ENCODE data around the gene API5. TPM values are rescaled to one million over a fixed set of nuclear protein-coding genes. Genes with fewer than 3 reads are reported as not detected.

The API5 gene
- polyA plus RNA-seq, 1 of the 3 experiments (the other 2 are of a cell fraction), result 80.9 TPM

DNA sequence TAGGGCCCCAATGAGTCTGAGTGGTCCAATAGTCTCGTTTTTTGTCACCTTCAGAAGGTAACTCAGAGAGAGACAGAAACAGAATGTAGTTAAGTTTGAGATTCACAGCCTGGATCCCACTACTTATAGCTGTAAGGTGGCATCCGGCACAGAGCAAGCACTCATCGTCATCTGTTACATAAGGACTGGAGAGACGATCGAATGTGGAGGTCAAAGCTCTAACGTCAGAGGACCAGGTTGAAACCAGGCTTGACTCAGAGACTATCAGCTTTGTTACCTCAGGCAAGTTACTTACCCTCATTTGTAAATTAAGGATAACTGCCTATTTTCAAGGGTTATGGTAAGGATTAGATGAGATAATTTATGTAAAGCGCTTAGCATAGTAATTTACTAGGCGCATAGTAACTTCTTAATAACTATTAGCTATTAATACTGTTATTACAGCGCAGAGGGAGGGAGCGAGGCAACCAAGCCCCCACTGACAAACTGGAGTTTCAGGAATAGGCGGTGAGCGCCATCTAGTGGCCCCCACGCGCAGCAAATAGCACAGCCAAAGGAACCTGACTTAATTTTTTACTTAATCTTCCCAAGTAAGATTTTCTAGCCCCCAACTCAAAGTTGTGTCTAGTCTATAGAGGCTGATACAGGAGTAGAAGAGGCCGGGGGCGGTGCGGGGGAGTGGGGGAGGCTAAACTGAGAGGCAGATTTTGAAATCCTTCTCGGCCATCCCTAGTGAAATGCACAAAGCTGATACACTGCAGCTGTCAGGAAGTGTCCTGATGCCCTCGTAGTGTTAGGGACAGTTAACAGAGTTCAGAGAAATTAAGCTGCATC lies 29.0 kb upstream of the API5 start:
- Histone ChIP-seq H2AFZ (ENCODE audit: low read depth) (no peak overlapping the region), H3K27ac (ENCODE audit: low read depth in 2 of 2, low read length in 1 of 2) (no peak overlapping the region), H3K4me3 (ENCODE audit: low read depth in 2 of 2, low read length in 1 of 2) (peak overlapping the region in 1 of 2 experiments; percentile 38; a peak in 1 of 4 replicates), H3K4me2 (no peak overlapping the region), H3K9me3 (no peaks in the 10 kb centered on the region), H3K9ac (no peak overlapping the region), H3K36me3 (replicated peaks in 1 of 2; ENCODE audit: control insufficient read depth in 1 of 2, insufficient read depth in 2 of 2, low read length in 1 of 2) (no peaks in the 10 kb centered on the region), H3K9me2 (no peaks in the 10 kb centered on the region), H3K4me1 (ENCODE audit: control insufficient read depth in 1 of 2, insufficient read depth in 2 of 2, low read depth in 1 of 2, low read length in 1 of 2) (peaks cover 4 to 16% of the 10 kb centered on the region in 2 experiments; a peak in 2 of 4 replicates), H3K27me3 (ENCODE audit: insufficient read depth) (no peaks in the 10 kb centered on the region), H3F3A (replicated peaks; ENCODE audit: insufficient read depth) (no peaks in the 10 kb centered on the region), H3K79me2 (ENCODE audit: insufficient read depth) (no peaks in the 10 kb centered on the region), H4K20me1 (ENCODE audit: insufficient read depth) (no peaks in the 10 kb centered on the region)
- TF ChIP-seq FOSL2 (IDR thresholded peaks at IDR 0.05; ENCODE audit: borderline replicate concordance, low read depth), result no peak
- no peak for TF ChIP-seq NFIC (IDR thresholded peaks at IDR 0.05; ENCODE audit: borderline replicate concordance)
- TF ChIP-seq, protein P1, sequence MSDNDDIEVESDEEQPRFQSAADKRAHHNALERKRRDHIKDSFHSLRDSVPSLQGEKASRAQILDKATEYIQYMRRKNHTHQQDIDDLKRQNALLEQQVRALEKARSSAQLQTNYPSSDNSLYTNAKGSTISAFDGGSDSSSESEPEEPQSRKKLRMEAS (IDR thresholded peaks at IDR 0.05; ENCODE audit: low read depth), result no peak
- no peak for TF ChIP-seq JUND (IDR thresholded peaks at IDR 0.05)
- no peak for TF ChIP-seq MXI1 (IDR thresholded peaks at IDR 0.05; ENCODE audit: low read depth, low read length)
- no peak for TF ChIP-seq TEAD4 (IDR thresholded peaks at IDR 0.05; ENCODE audit: borderline replicate concordance, insufficient read depth)
- TF ChIP-seq, protein P2, sequence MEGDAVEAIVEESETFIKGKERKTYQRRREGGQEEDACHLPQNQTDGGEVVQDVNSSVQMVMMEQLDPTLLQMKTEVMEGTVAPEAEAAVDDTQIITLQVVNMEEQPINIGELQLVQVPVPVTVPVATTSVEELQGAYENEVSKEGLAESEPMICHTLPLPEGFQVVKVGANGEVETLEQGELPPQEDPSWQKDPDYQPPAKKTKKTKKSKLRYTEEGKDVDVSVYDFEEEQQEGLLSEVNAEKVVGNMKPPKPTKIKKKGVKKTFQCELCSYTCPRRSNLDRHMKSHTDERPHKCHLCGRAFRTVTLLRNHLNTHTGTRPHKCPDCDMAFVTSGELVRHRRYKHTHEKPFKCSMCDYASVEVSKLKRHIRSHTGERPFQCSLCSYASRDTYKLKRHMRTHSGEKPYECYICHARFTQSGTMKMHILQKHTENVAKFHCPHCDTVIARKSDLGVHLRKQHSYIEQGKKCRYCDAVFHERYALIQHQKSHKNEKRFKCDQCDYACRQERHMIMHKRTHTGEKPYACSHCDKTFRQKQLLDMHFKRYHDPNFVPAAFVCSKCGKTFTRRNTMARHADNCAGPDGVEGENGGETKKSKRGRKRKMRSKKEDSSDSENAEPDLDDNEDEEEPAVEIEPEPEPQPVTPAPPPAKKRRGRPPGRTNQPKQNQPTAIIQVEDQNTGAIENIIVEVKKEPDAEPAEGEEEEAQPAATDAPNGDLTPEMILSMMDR (IDR thresholded peaks at IDR 0.05), result peak; percentile 98
- TF ChIP-seq RFX5 (IDR thresholded peaks at IDR 0.05; ENCODE audit: low read length), result no peak
- no peak for TF ChIP-seq EZH2phosphoT487 (IDR thresholded peaks at IDR 0.05; ENCODE audit: borderline replicate concordance, low read depth)
- TF ChIP-seq SIN3A (IDR thresholded peaks at IDR 0.05; ENCODE audit: borderline replicate concordance, low read depth, low read length), result no peak
- peak; percentile 84 for TF ChIP-seq RAD21 (IDR thresholded peaks at IDR 0.05; ENCODE audit: low read length)
- no peak for TF ChIP-seq ELF1 (IDR thresholded peaks at IDR 0.05)
- TF ChIP-seq MEF2A (IDR thresholded peaks at IDR 0.05; ENCODE audit: borderline replicate concordance, low read depth), result no peak
- no peak for TF ChIP-seq NRF1 (IDR thresholded peaks at IDR 0.05; ENCODE audit: low read depth, low read length)
- no peak for TF ChIP-seq TCF12 (IDR thresholded peaks at IDR 0.05)
- no peak for TF ChIP-seq GABPA (IDR thresholded peaks at IDR 0.05; ENCODE audit: low read depth)
- no peak for TF ChIP-seq FOXJ3 (CRISPR knock-in tag; IDR thresholded peaks at IDR 0.05)
- no peak for TF ChIP-seq RXRA (IDR thresholded peaks at IDR 0.05; ENCODE audit: borderline replicate concordance, low read depth)
- peak; percentile 42 for TF ChIP-seq SMC3 (IDR thresholded peaks at IDR 0.05; ENCODE audit: low read depth, low read length)
- TF ChIP-seq, protein P3, sequence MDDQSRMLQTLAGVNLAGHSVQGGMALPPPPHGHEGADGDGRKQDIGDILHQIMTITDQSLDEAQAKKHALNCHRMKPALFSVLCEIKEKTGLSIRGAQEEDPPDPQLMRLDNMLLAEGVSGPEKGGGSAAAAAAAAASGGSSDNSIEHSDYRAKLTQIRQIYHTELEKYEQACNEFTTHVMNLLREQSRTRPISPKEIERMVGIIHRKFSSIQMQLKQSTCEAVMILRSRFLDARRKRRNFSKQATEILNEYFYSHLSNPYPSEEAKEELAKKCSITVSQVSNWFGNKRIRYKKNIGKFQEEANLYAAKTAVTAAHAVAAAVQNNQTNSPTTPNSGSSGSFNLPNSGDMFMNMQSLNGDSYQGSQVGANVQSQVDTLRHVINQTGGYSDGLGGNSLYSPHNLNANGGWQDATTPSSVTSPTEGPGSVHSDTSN (IDR thresholded peaks at IDR 0.05), result no peak
- TF ChIP-seq YY1 (IDR thresholded peaks at IDR 0.05; ENCODE audit: low read depth), result no peak
- WGBS (ENCODE audit: low lambda C conversion rate), result 12% methylated on average over 19 of the region's 19 CpGs
- POLR2A ChIA-PET, result interaction anchor here (0.5 kb wide), 1 partner anchor 1324 kb away, joined by 3 read pairs; no protein-coding TSS in a partner anchor
- DNase-seq, result peak; percentile 56
- CTCF ChIA-PET, result interaction anchor here (0.6 to 2.6 kb wide), 57 partner anchors 9 to 1833 kb away, joined by 3 to 27 read pairs (median 4); partner anchors contain the start of genes API5 and LRRC4C
